MM.1S (cell line): ENCODE results near the gene CA12.

Experiments used
- DNase-seq: peaks from one replicate; pipeline ENCODE4 v3.0.0-alpha.2; 2015
- H2AFZ ChIP-seq: fragments of 300-600 bp; sonication (generic); 2 replicates; pipeline ENCODE4 v1.6.0; 2016; ENCODE audit warnings: antibody characterized with exemption, low read length
- H3F3A ChIP-seq: fragments of 300-600 bp; sonication (generic); 2 replicates; pipeline ENCODE4 v1.6.1; 2016; ENCODE audit warnings: mild to moderate bottlenecking, antibody characterized with exemption, low read length, moderate library complexity, mixed read lengths; ENCODE audit not compliant: insufficient read depth
- H3K27ac ChIP-seq: fragments of 300-600 bp; sonication (generic); 2 replicates; pipeline ENCODE4 v1.5.1; 2016; ENCODE audit warnings: mild to moderate bottlenecking, low read length
- H3K27me3 ChIP-seq: fragments of 300-600 bp; sonication (generic); replicated peaks from 2 replicates; pipeline ENCODE4 v1.6.0; 2016; ENCODE audit warnings: low read length; ENCODE audit not compliant: insufficient read depth
- H3K36me3 ChIP-seq: fragments of 300-600 bp; sonication (generic); replicated peaks from 2 replicates; pipeline ENCODE4 v1.6.1; 2016; ENCODE audit warnings: mild to moderate bottlenecking, low read length, mixed read lengths; ENCODE audit not compliant: insufficient read depth
- H3K4me1 ChIP-seq: fragments of 300-600 bp; sonication (generic); 2 replicates; pipeline ENCODE4 v1.6.1; 2016; ENCODE audit warnings: low read length, mixed read lengths
- H3K4me2 ChIP-seq: fragments of 300-600 bp; sonication (generic); 2 replicates; pipeline ENCODE4 v1.6.0; 2016; ENCODE audit warnings: low read depth, low read length
- H3K4me3 ChIP-seq: fragments of 300-600 bp; sonication (generic); 2 replicates; pipeline ENCODE4 v1.5.1; 2016; ENCODE audit warnings: low read length, mixed read lengths
- H3K79me2 ChIP-seq: fragments of 300-600 bp; sonication (generic); 2 replicates; pipeline ENCODE4 v1.6.1; 2016; ENCODE audit warnings: mixed run types, low read length, mixed read lengths
- H3K9ac ChIP-seq: fragments of 300-600 bp; sonication (generic); 2 replicates; pipeline ENCODE4 v1.6.1; 2016; ENCODE audit warnings: low read length, mixed read lengths
- H3K9me2 ChIP-seq: fragments of 300-600 bp; sonication (generic); replicated peaks from 2 replicates; pipeline ENCODE4 v1.6.1; 2016; ENCODE audit warnings: mild to moderate bottlenecking, low read length, mixed read lengths; ENCODE audit not compliant: insufficient read depth
- H3K9me3 ChIP-seq: fragments of 300-600 bp; sonication (generic); replicated peaks from 2 replicates; pipeline ENCODE4 v1.6.1; 2016; ENCODE audit warnings: mild to moderate bottlenecking, low read length, mixed read lengths; ENCODE audit not compliant: insufficient read depth
- H4K20me1 ChIP-seq: fragments of 300-600 bp; sonication (generic); 2 replicates; pipeline ENCODE4 v1.6.1; 2016; ENCODE audit warnings: mild to moderate bottlenecking, low read length, moderate library complexity, mixed read lengths; ENCODE audit not compliant: insufficient read depth
- CTCF ChIP-seq: fragments of 300-600 bp; sonication (generic); IDR thresholded peaks from 2 replicates; pipeline ENCODE4 v1.5.1; 2016; ENCODE audit warnings: antibody characterized with exemption, low read length, mixed read lengths
- EZH2 ChIP-seq: fragments of 300-600 bp; sonication (generic); optimal IDR thresholded peaks from 2 replicates; pipeline ENCODE3; 2017; ENCODE audit warnings: low read depth, mild to moderate bottlenecking, antibody characterized with exemption, low read length, mixed read lengths
- EZH2phosphoT487 ChIP-seq: fragments of 300-600 bp; sonication (generic); IDR thresholded peaks from 2 replicates; pipeline ENCODE4 v1.6.1; 2018; ENCODE audit warnings: antibody characterized with exemption, low read length

Gene CA12

DNA sequence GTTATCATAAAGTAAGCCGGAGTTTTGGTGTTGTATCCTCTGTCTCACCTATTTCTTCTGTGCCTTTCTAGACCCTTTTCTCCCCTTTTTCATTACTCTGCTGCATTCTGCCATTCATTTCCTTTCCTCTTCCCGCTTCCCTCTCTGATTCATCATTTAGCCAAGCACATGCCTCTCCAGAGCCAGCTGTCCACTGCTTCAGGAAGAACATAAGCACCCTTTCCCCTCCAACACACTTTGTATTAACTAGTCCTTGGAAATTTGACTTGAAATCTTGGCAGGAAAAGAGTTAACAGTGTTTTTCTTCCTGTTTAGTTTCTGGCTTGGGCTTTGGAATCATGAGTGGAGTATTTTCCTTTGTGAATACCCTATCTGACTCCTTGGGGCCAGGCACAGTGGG, 94.5 kb downstream of the CA12 start:
- Histone ChIP-seq H3K79me2 (no peaks in the 10 kb centered on the region), H4K20me1 (no peaks in the 10 kb centered on the region), H3K9me3 (no peaks in the 10 kb centered on the region), H3K27ac (no peak overlapping the region), H3K9ac (no peak overlapping the region), H3K4me1 (no peaks in the 10 kb centered on the region), H3K9me2 (no peaks in the 10 kb centered on the region), H3K4me3 (no peak overlapping the region), H2AFZ (no peak overlapping the region), H3K27me3 (no peaks in the 10 kb centered on the region), H3F3A (no peaks in the 10 kb centered on the region), H3K36me3 (no peaks in the 10 kb centered on the region), H3K4me2 (no peak overlapping the region)
- TF ChIP-seq CTCF: no peak
- no peak for TF ChIP-seq EZH2phosphoT487
- TF ChIP-seq EZH2: no peak
- DNase-seq: no peak

- Histone ChIP-seq H3K36me3 (no peaks in the 10 kb centered on the region), H4K20me1 (no peaks in the 10 kb centered on the region), H3K9ac (no peak overlapping the region), H3K9me3 (no peaks in the 10 kb centered on the region), H3K27me3 (no peaks in the 10 kb centered on the region), H3K9me2 (no peaks in the 10 kb centered on the region), H3K27ac (no peak overlapping the region), H3K4me2 (no peak overlapping the region), H3K79me2 (no peaks in the 10 kb centered on the region), H3F3A (no peaks in the 10 kb centered on the region), H2AFZ (no peak overlapping the region), H3K4me3 (no peak overlapping the region), H3K4me1 (no peaks in the 10 kb centered on the region)
- DNase-seq: no peak
- no peak for TF ChIP-seq EZH2
- no peak for TF ChIP-seq CTCF
- TF ChIP-seq EZH2phosphoT487: no peak
These were observed 97.3 kb downstream of the CA12 start for GRCh38 chr15:63284335-63284734.

DNA sequence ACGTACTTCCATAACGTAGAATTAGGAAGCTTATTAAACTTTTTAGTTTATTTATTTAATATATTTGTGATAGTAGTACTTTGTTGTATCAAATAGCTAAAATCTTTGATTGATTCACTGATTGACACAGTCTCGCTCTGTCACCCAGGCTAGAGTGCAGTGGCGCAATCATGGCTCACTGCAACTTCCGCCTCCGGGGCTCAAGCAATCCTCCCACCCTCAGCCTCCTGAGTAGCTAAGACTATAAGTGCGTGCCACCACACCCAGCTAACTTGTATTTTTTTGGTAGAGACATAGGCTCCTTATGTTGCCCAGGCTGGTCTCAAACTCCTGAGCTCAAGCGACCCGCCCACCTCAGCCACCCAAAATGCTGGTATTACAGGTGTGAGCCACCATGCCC, 98.5 kb downstream of the CA12 start:
- no peaks in the 10 kb centered on the region for H3K36me3 ChIP-seq
- H4K20me1 ChIP-seq: no peaks in the 10 kb centered on the region
- H3K9ac ChIP-seq: no peak overlapping the region
- no peaks in the 10 kb centered on the region for H3K9me2 ChIP-seq
- peaks cover 6% of the 10 kb centered on the region; the same call in 1 of the 2 replicates for H3F3A ChIP-seq
- TF ChIP-seq CTCF: no peak
- no peak for TF ChIP-seq EZH2phosphoT487
- no peaks in the 10 kb centered on the region for H3K9me3 ChIP-seq
- DNase-seq: no peak
- no peaks in the 10 kb centered on the region for H3K79me2 ChIP-seq
- H3K4me3 ChIP-seq: no peak overlapping the region
- H3K27ac ChIP-seq: no peak overlapping the region
- H3K27me3 ChIP-seq: peaks cover 9% of the 10 kb centered on the region
- no peaks in the 10 kb centered on the region for H3K4me1 ChIP-seq
- H3K4me2 ChIP-seq: no peak overlapping the region
- no peak overlapping the region for H2AFZ ChIP-seq
